Activated effector memory CD4-positive, alpha-beta T cell treated with Interleukin-2 at 50 U/mL for 16 hours (primary cell): ENCODE results near the gene ELK3.

Experiments used
- DNase-seq: peaks from one replicate; pipeline ENCODE4 v3.0.0-alpha.2; 2020

ELK3 gene

DNA sequence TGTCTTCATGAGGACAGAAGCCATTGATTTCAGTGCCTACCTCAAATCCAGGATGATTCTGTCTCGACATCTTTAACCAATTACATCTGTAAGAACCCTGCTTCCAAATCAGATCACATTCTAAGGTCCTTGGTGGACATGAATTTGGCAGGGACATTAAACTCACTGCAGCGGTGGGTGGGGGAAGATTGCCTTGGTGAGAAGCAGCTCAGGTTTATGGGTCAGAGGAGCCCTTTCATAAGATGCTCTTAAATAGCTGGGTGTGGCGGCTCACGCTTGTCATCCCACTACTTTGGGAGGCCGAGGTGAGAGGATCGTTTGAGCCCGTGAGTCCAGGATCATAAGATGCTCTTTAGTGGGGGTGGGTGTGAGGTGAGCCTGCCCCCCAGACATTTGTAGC, 42.9 kb downstream of the ELK3 start:
- DNase-seq = no peak

- peak; percentile 40 for DNase-seq
Observed at GRCh38 chr12:96237465-96238077, 43.4 kb downstream of the ELK3 start.

DNA sequence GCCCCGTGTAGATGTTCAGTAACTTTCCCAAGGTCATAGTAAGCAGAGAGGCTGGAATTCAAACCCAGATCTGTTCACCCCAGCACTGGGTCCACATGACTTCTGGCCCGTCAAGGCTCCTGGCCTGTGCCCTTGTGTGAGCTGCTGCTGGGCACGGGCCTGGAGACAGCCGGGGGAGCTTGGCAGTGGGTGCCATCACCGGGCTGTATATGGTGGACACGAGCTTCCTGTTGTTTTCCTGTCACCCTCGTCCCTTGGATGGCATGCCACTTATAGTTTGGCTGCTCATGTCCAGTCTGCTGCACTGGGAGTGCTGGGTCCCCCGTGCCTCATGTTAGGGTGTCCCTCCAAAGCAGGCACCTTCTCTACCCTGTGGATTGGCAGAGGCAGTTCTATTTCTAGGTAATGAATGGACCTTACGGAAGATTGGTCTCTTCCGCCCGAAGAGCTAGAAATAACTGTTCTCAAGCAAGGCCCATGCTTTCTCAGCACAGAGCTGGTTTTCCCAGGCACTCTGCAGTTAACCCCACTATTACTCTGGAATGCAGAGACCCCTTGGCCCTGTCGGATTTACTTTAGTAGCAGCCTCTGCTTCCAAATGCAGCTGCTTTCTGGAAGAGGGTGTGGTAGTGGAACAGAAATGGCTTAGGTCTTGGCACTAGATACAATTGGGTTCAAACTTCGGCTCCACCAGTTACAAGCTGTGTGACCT, 44.3 kb downstream of the ELK3 start:
- DNase-seq = no peak

DNA sequence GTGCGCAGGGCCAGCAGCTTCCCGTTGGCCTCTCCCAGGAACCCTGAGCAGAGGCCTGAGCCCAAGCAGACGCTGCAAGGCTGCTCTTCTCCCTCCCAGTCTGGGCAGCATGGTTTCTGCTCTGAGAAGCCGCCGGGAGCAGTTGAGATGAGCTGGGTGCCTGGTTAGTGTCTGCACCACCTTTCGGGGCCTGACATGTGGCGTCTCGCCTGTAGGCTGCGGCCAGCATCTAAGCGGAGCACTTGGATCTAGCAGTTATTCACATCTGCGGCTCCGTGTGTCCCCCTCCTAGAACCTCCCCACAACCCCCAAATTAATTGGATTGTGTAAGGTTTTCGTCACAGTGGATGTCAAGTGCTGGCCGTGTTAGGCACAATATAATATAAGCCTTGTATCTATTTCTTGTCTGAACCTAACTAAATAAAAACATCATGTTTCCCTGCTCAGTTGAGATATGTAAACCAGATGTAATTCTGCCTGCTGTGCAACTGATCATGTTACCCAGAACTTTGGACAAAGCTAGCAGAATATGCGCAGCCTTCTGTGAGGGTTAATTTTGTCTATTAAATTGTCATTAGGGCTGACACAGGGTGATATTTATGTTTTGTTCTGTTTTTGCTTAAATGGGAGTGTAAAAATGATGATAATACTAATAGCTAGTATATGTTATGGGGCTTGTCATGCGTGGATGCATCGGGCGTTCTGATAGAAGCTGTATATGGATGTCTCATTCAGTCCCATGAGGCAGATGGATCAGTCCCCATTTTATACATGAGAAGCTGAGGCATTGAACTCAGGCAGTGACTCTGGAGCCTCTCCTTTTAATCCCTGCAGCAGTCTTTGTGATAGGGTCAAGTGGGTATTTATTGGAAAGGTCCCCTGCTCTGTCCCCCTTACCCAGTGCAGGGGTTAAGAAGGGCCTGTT, 45.8 kb downstream of the ELK3 start:
- no peak for DNase-seq

DNA sequence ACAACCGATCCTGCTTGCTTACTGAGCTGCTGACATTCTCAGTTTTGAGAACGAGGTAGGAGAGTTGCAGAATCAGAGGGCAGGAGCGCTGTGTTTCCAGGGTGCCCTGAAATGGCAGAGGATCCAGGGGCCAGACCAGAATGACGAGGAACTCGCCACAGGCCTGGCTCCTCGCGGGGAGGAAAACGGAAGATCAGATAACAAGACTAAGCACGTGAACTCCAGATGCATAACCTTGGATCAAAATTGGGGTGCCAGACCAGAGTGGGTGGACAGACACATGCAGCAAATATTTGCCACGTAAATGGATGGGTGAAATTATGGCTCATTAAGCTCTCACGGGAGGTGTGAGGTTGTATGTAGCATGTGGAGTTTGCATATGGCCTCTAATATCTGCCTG, 46.5 kb downstream of the ELK3 start:
- no peak for DNase-seq

DNA sequence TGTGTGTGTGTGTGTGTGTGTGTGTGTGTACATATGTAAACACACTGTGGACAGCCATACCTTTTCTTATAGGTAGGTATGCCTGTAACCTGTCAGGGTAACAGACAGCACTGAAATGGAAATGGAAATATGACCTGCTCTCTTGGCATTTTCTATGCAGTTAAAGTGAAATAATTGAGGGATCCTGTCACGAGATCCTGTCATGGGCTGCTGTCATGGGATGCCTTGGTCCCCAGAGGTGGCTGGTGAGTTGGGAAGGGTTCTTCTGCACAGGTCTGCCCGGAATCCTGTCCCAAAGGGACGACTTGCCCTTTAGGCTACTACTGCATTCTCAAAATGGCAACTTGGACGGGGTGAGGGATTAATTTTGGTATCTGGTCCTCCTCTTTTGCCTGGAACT, 47.3 kb downstream of the ELK3 start:
- no peak for DNase-seq

GRCh38 chr12:96241846-96242256, 47.7 kb downstream of the ELK3 start:
- DNase-seq = peak; percentile 52

DNA sequence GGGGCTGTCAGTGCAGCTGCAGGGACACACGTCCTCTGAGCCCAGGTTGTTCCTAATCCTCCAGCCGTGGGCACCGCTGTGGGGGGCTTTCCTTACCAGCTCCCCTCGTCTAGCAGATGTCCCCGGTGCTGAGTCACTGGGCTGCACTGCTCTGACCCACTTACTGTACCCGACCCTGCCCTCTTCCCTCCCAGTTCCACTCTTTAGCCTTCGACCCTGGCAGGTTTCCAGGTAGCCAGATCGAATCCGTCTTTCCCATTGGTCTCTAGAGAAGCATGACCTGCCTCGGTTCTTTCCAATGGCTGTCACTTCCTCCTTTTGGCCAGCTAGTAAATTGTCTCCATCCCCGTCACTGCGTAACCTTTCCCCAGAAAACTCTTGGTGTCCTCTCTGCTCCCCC, 48.4 kb downstream of the ELK3 start:
- DNase-seq = no peak

DNA sequence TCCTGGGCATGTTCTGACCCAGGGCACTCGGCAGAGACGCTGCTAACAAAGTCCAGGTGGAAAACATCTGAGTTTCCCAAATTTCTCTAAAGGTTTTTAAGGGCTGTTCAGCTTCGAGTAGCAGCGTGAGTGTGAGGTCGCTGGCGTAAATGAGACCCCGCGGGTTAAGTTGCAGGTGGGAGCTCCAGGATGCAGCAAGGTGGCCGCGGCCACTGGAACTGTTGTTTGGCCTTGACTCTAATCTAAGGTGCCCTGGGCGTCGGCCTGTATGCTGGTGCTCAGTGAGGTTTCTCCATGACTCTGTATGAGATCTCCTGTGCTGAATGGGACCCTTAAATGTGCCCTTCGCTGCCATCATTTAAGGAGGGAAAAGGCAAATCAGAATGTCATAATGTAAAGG, 50.7 kb downstream of the ELK3 start:
- DNase-seq = no peak

- no peak for DNase-seq
Observed at GRCh38 chr12:96246926-96247505, 52.8 kb downstream of the ELK3 start.

- no peak for DNase-seq
Observed at GRCh38 chr12:96247563-96247962, 53.4 kb downstream of the ELK3 start.

GRCh38 chr12:96248136-96248931, 54.2 kb downstream of the ELK3 start:
- no peak for DNase-seq

GRCh38 chr12:96249196-96250118, 55.3 kb downstream of the ELK3 start:
- no peak for DNase-seq

- no peak for DNase-seq
Observed at GRCh38 chr12:96250119-96250685, 56.0 kb downstream of the ELK3 start.

DNA sequence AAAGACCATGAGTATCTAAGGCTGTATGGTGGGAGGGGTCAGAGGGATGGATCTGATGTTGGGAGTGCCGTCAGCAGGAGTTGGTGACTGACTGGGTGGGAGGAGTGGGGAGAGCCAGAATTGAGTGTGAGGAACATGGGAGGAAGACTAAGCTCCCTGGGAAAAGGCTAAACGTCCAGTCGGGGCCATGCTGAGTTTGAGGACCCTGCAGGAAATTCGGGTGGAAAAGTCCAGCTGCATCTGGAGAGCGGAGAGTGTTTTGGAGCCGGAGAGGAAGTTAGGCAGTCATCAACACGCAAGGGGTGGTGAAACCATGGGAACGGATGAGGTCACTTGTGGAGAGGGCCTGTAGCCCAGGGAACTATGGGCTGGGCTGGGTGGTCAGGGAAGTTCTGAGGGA, 60.9 kb downstream of the ELK3 start:
- DNase-seq = no peak

DNA sequence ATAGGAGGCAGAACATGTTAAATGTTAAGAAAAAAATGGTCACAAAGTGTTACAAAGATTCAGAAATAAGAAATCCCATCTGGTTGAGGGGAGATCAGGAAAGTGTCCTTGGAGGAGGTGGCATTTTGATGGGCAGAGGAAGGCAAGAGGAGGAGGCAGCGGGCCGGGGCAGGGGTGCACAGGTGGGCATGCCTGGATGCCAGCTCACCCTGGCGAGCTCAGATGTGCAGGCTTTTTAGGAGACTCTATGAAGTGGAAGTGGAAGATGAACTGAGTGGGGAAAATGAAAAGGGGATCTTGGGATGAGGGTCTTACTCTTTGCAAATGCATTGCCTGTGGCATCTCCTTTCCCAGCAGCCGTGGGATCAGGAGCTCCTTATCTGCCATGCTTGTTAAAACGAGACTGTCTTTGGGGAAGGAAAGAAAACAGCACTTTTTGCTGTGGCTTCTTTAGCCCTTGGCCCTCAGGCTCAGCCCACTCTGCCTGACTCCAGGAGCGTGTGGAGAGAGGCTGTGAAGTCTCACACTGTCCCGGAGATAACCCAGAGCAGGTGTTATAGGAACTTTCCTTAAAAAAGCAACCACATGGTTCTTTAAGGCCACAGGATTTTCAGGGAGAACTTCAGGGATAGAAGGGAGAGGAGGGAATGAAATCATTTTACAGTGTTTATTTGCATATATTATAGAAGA, 62.6 kb downstream of the ELK3 start:
- DNase-seq = no peak

GRCh38 chr12:96257550-96258103, 63.5 kb downstream of the ELK3 start:
- DNase-seq = no peak

DNA sequence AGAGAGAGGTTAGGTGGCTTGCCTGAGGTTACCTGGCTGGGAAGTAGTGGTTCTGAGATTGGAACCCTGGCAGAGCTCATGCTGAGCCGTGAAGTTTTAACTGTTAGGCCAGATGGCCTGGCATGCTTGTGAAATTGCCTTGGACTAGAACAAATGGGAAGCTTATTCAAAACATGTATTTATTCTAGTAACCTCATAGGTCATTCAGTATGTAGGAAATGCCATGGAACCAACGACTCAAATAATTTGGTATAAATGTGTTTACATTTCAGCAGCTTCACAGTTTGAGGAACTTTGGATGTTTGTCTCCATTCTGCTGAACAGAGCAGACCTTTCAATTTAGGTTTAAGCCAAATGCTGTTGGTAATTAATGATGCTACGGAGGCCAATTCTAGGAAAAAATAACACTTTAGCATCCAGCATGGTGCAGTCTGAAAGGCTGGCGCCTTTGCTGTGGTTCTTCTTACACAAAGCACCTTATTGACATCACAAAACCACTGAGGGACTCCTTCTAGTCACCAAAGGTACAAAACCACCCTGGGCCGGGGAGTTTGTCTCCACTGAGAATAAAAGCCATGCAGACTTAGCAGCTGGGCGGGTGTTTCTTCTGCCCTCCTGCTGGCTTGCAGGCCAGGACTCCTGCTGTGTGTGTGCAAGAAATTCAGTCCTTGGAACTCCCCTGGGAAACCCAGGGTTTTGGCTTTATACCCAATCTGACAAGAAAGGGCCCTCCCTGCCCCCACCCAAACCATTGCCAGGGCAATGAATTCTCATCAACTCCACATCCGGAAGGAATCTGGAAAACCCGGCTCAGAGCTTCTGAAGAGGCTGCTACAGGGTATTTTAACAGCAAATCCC, 64.2 kb downstream of the ELK3 start:
- no peak for DNase-seq

GRCh38 chr12:96260231-96260630, 66.1 kb downstream of the ELK3 start:
- DNase-seq = no peak
